ENCODE data around the gene RAB1A. TPM values are rescaled to one million over a fixed set of nuclear protein-coding genes. Genes with fewer than 3 reads are reported as not detected.
A peak's percentile ranks its signal among the peaks of the same experiment; 100 is the strongest.

Gene RAB1A
- total and polyA plus RNA-seq, 2 experiments from 2014 or later, result 94.8 to 172 TPM

GRCh38 chr2:65064728-65065552 is 65.0 kb downstream of the RAB1A start:
- ATAC-seq (peak; percentile 65), DNase-seq (ENCODE audit: low spot score) (peak; percentile 79)
- Mint-ChIP-seq H3K4me1 (peaks cover 26% of the 10 kb centered on the region), H3K36me3 (ENCODE audit: low read depth) (peaks cover 11% of the 10 kb centered on the region; the same call in 2 of the 3 replicates), H3K4me3 (no peak overlapping the region), H3K27me3 (ENCODE audit: insufficient read depth, low read depth, poor library complexity) (peaks cover 9% of the 10 kb centered on the region), H3K9me3 (no peaks in the 10 kb centered on the region), H3K27ac (no peak overlapping the region)
- H4K20me1 ChIP-seq (replicated peaks; ENCODE audit: insufficient read depth), result peaks cover 49% of the 10 kb centered on the region
- H3K79me2 ChIP-seq (replicated peaks; ENCODE audit: insufficient read depth), result peaks cover 86% of the 10 kb centered on the region
- no peaks in the 10 kb centered on the region for H3K36me3 ChIP-seq (ENCODE audit: insufficient read depth)
- H3K9me2 ChIP-seq (ENCODE audit: insufficient read depth), result no peaks in the 10 kb centered on the region
- no peaks in the 10 kb centered on the region for H3K27me3 ChIP-seq (ENCODE audit: insufficient read depth)
- H3K27ac ChIP-seq (ENCODE audit: low read depth), result no peak overlapping the region
- TF ChIP-seq CTCF (conservative IDR thresholded peaks at IDR 0.05; ENCODE audit: low read depth in 2 of 2) (peak; percentile 66 to 76), ZNF331 (CRISPR knock-in tag; IDR thresholded peaks at IDR 0.05; ENCODE audit: low read depth) (no peak)
- no peaks in the 10 kb centered on the region for H3K4me1 ChIP-seq (ENCODE audit: insufficient read depth)
- no peak overlapping the region for H3K4me3 ChIP-seq
- no peak overlapping the region for H3K4me2 ChIP-seq
- H3F3A ChIP-seq (replicated peaks; ENCODE audit: low read depth), result no peaks in the 10 kb centered on the region
- no peak overlapping the region for H2AFZ ChIP-seq

GRCh38 chr2:65062843-65063825 is 66.8 kb downstream of the RAB1A start:
- DNase-seq (ENCODE audit: low spot score), result no peak
- Mint-ChIP-seq H3K27ac (no peak overlapping the region; the same call in 1 of the 2 replicates), H3K4me1 (peaks cover 34% of the 10 kb centered on the region), H3K4me3 (no peak overlapping the region), H3K9me3 (no peaks in the 10 kb centered on the region), H3K27me3 (ENCODE audit: insufficient read depth, low read depth, poor library complexity) (peaks cover 11% of the 10 kb centered on the region), H3K36me3 (ENCODE audit: low read depth) (peaks cover 7% of the 10 kb centered on the region; the same call in 2 of the 3 replicates)
- peaks cover 95% of the 10 kb centered on the region for H3K79me2 ChIP-seq (replicated peaks; ENCODE audit: insufficient read depth)
- no peaks in the 10 kb centered on the region for H3K9me2 ChIP-seq (ENCODE audit: insufficient read depth)
- no peak overlapping the region for H3K27ac ChIP-seq (ENCODE audit: low read depth)
- no peak overlapping the region for H2AFZ ChIP-seq
- no peak for ATAC-seq
- H3K4me2 ChIP-seq, result no peak overlapping the region
- H4K20me1 ChIP-seq (replicated peaks; ENCODE audit: insufficient read depth), result peaks cover 41% of the 10 kb centered on the region
- H3F3A ChIP-seq (replicated peaks; ENCODE audit: low read depth), result no peaks in the 10 kb centered on the region
- H3K27me3 ChIP-seq (ENCODE audit: insufficient read depth), result no peaks in the 10 kb centered on the region
- no peak overlapping the region for H3K4me3 ChIP-seq
- H3K4me1 ChIP-seq (ENCODE audit: insufficient read depth), result no peaks in the 10 kb centered on the region
- H3K36me3 ChIP-seq (ENCODE audit: insufficient read depth), result no peaks in the 10 kb centered on the region
- no peak for TF ChIP-seq ZNF331 (CRISPR knock-in tag; IDR thresholded peaks at IDR 0.05; ENCODE audit: low read depth)
- no peak for TF ChIP-seq EZH2 (IDR thresholded peaks at IDR 0.05; ENCODE audit: low read depth, unreplicated experiment)
- no peak for TF ChIP-seq ETS1 (IDR thresholded peaks at IDR 0.05)
- no peak for TF ChIP-seq ZNF462 (CRISPR knock-in tag; IDR thresholded peaks at IDR 0.05)

Data from GM23338 (cell line).